ENCODE measurements around the gene STAT6. TPM values are rescaled to one million over a fixed set of nuclear protein-coding genes. Genes with fewer than 3 reads are reported as not detected.

STAT6 gene
- total and polyA plus RNA-seq, 5 experiments from 2014 or later, result 80.2 to 316 (median 97.1) TPM

DNA sequence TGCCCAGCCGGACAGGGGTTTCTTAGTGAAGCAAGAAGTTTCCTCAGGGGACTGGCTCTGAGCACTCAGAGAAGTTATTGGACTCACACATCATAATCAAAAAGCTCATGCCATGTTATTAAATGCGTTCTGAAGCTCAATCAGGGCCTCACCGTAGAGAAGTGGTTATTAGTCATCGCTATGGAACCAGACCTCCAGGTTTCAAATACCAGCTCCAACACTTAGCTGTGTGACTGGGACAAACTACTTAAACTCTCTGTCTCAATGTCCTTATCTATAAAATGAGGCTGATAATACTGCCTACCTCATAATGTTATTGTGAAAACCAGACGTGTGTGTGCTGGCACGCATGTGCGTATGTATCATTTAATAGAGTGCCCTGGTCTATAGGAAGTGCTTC lies 7.3 kb downstream of the STAT6 start:
- POLR2A ChIA-PET, result interaction anchor here (1.6 to 16.7 kb wide), 2 partner anchors 10 to 21 kb away, joined by 3 to 559 read pairs; partner anchors contain the start of gene NAB2
- peaks cover 0 to 84% (median 6%) of the 10 kb centered on the region in 3 donors for H3K36me3 Mint-ChIP-seq
- DNase-seq (no peak), ATAC-seq (no peak)
- peaks cover 23 to 84% (median 77%) of the 10 kb centered on the region in 4 donors for H3K4me1 Mint-ChIP-seq
- H3K27me3 Mint-ChIP-seq, result no peaks in the 10 kb centered on the region
- no peaks in the 10 kb centered on the region for H3K9me3 Mint-ChIP-seq
- H3K4me3 Mint-ChIP-seq, result peak overlapping the region in 1 of 10 donors; percentile 9
- peak overlapping the region in 6 of 10 donors; percentile 20 to 90 (median 50) for H3K27ac Mint-ChIP-seq

DNA sequence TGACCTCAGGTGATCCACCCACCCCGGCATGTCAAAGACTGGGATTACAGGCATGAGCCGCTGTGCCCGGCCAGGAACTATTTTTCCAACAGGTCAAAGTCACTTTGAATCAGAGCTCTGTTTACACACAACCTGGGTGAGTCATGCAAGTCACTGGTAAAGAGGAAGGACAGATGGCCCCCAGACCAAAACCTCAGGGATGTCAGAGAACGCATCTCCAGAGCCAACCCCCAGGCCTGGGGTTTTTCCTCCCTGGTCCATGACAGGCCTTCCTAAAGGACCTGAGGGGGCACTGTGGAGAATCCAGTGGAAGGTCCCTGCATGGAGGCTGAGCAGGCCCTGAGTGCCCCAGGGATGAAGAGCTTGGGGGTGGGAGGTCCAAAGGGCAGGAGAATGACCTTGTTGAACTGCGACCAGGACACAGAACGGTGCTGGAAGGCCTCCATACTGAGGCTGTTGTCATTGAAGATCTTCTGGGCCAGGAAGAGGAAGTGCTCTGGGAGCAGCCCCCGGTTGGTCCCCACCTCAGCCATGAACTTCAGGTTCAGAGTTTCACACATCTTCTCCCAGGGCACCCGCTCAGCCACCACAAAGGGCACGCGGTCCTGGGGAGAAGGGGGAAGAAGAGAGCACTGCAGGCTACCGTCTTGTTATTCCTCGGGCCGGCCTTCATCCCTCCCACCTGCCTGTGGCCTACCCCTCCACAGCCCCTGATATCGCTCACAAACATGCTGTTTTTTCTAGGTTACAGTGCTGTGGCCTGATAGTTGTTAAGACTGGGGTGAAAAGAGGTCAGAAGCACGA lies 9.1 kb downstream of the STAT6 start:
- Mint-ChIP-seq H3K36me3 (peaks cover 0 to 87% (median 9%) of the 10 kb centered on the region in 3 donors), H3K4me1 (peaks cover 13 to 74% (median 65%) of the 10 kb centered on the region in 4 donors), H3K27ac (peak overlapping the region; percentile 79 to 93 (median 87)), H3K9me3 (no peaks in the 10 kb centered on the region), H3K4me3 (peak overlapping the region in 7 of 10 donors; percentile 29 to 53 (median 41)), H3K27me3 (no peaks in the 10 kb centered on the region)
- ATAC-seq, result peak; percentile 23 to 46
- DNase-seq, result peak in 1 of 10 donors; percentile 62
- POLR2A ChIA-PET, result interaction anchor here (0.6 to 16.7 kb wide), 6 partner anchors 3 to 369 kb away, joined by 3 to 559 read pairs (median 4); partner anchors contain the start of genes NAB2 and STAT6

GRCh38 chr12:57099766-57100165 lies 11.4 kb downstream of the STAT6 start:
- DNase-seq (peak in 1 of 10 donors; percentile 16), ATAC-seq (no peak)
- peaks cover 9 to 74% (median 60%) of the 10 kb centered on the region in 4 donors for H3K4me1 Mint-ChIP-seq
- no peak overlapping the region for H3K4me3 Mint-ChIP-seq
- peaks cover 0 to 83% (median 6%) of the 10 kb centered on the region in 3 donors for H3K36me3 Mint-ChIP-seq
- no peaks in the 10 kb centered on the region for H3K9me3 Mint-ChIP-seq
- POLR2A ChIA-PET, result interaction anchor here (1.0 to 16.7 kb wide), 5 partner anchors 6 to 34 kb away, joined by 3 to 559 read pairs (median 3); partner anchors contain the start of genes NAB2, NEMP1 and STAT6
- no peaks in the 10 kb centered on the region for H3K27me3 Mint-ChIP-seq
- H3K27ac Mint-ChIP-seq, result peak overlapping the region in 8 of 10 donors; percentile 52 to 87 (median 76)

GRCh38 chr12:57099047-57099714 lies 12.0 kb downstream of the STAT6 start:
- peaks cover 0 to 78% (median 6%) of the 10 kb centered on the region in 3 donors for H3K36me3 Mint-ChIP-seq
- POLR2A ChIA-PET, result interaction anchor here (1.0 to 16.7 kb wide), 5 partner anchors 5 to 34 kb away, joined by 3 to 559 read pairs (median 5); partner anchors contain the start of genes NAB2, NEMP1 and STAT6
- peak overlapping the region; percentile 37 to 87 (median 76) for H3K27ac Mint-ChIP-seq
- H3K4me1 Mint-ChIP-seq, result peaks cover 10 to 74% (median 61%) of the 10 kb centered on the region in 4 donors
- no peaks in the 10 kb centered on the region for H3K9me3 Mint-ChIP-seq
- no peak for DNase-seq
- no peak for ATAC-seq
- no peaks in the 10 kb centered on the region for H3K27me3 Mint-ChIP-seq
- H3K4me3 Mint-ChIP-seq, result no peak overlapping the region

DNA sequence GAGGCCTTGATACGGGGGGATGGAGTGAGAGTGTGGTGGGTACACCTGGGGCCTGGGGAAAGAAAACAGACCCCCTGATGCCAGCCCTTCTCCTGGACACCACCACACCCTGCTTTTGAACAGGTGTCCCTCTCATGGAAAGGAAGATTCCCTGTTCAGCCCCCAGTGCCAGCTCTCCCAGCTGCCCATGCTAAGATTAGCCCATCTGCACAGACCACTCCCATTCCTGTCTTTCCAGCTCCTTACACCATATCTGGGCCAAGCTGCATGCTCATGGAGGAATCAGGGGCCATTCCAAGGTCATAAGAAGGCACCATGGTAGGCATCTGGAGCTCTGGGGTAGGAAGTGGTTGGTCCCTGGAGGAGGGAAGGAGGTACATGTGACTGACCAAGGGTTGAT lies 12.6 kb downstream of the STAT6 start:
- peaks cover 0 to 76% (median 8%) of the 10 kb centered on the region in 3 donors for H3K36me3 Mint-ChIP-seq
- H3K27ac Mint-ChIP-seq, result peak overlapping the region in 7 of 10 donors; percentile 42 to 87 (median 75)
- DNase-seq, result no peak
- POLR2A ChIA-PET, result interaction anchor here (1.2 to 16.7 kb wide), 5 partner anchors 4 to 90 kb away, joined by 3 to 559 read pairs (median 5); partner anchors contain the start of genes NAB2, NEMP1 and STAT6
- H3K4me1 Mint-ChIP-seq, result peaks cover 13 to 74% (median 59%) of the 10 kb centered on the region in 4 donors
- no peak overlapping the region for H3K4me3 Mint-ChIP-seq
- H3K27me3 Mint-ChIP-seq, result no peaks in the 10 kb centered on the region
- no peaks in the 10 kb centered on the region for H3K9me3 Mint-ChIP-seq
- no peak for ATAC-seq

GRCh38 chr12:57097554-57097835 lies 13.7 kb downstream of the STAT6 start:
- Mint-ChIP-seq H3K36me3 (peaks cover 0 to 79% (median 8%) of the 10 kb centered on the region in 3 donors), H3K9me3 (no peaks in the 10 kb centered on the region), H3K4me1 (peaks cover 21 to 80% (median 61%) of the 10 kb centered on the region in 4 donors), H3K27ac (peak overlapping the region in 3 of 10 donors; percentile 66 to 89 (median 84)), H3K27me3 (no peaks in the 10 kb centered on the region), H3K4me3 (no peak overlapping the region)
- DNase-seq (no peak), ATAC-seq (no peak)
- POLR2A ChIA-PET, result interaction anchor here (0.6 to 16.7 kb wide), 6 partner anchors 3 to 1250 kb away, joined by 3 to 559 read pairs (median 6); partner anchors contain the start of genes NAB2, NEMP1 and STAT6

GRCh38 chr12:57096748-57097553 lies 14.2 kb downstream of the STAT6 start:
- H3K4me1 Mint-ChIP-seq, result peaks cover 24 to 80% (median 60%) of the 10 kb centered on the region in 4 donors
- POLR2A ChIA-PET, result interaction anchor here (2.0 to 16.7 kb wide), 4 partner anchors 3 to 26 kb away, joined by 4 to 559 read pairs (median 284); partner anchors contain the start of genes NAB2 and STAT6

GRCh38 chr12:57096099-57096572 lies 15.0 kb downstream of the STAT6 start:
- peak overlapping the region; percentile 50 to 97 (median 89) for H3K27ac Mint-ChIP-seq
- H3K4me3 Mint-ChIP-seq, result peak overlapping the region in 2 of 10 donors; percentile 24 to 29
- H3K9me3 Mint-ChIP-seq, result no peaks in the 10 kb centered on the region
- no peaks in the 10 kb centered on the region for H3K27me3 Mint-ChIP-seq
- DNase-seq (no peak), ATAC-seq (no peak)
- POLR2A ChIA-PET, result interaction anchor here (2.1 to 16.3 kb wide), 2 partner anchors 9 kb away, joined by 8 to 559 read pairs; partner anchors contain the start of gene STAT6
- H3K36me3 Mint-ChIP-seq, result peaks cover 0 to 79% (median 8%) of the 10 kb centered on the region in 3 donors
- H3K4me1 Mint-ChIP-seq, result peaks cover 26 to 83% (median 64%) of the 10 kb centered on the region in 4 donors

More at GRCh38 chr12:57096748-57097553, 14.2 kb downstream of the STAT6 start:
- ATAC-seq (no peak), DNase-seq (no peak)
- Mint-ChIP-seq H3K4me3 (no peak overlapping the region), H3K9me3 (no peaks in the 10 kb centered on the region), H3K27me3 (no peaks in the 10 kb centered on the region), H3K36me3 (peaks cover 0 to 78% (median 8%) of the 10 kb centered on the region in 3 donors), H3K27ac (peak overlapping the region in 9 of 10 donors; percentile 49 to 90 (median 72))

DNA sequence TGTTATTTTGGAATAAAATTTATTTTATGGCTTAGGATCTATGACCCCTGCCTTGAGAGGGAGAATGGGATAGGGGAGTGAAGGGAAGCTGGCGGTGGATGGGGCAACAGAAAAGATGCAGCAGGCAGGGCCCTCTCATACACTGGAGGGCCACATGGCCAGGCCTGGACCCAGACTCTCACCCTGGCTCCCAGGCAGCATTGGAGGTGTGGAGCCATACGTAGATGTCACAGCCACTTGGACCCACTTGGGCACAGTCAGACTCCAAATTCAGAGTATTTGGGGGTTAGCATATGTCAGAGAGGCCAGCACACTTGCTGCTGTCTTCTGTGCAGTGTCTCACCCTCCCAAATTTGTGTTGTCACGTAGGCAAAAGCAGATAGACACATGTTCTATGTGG lies 15.7 kb downstream of the STAT6 start:
- no peaks in the 10 kb centered on the region for H3K27me3 Mint-ChIP-seq
- H3K4me1 Mint-ChIP-seq, result peaks cover 31 to 87% (median 65%) of the 10 kb centered on the region in 4 donors
- H3K4me3 Mint-ChIP-seq, result no peak overlapping the region
- POLR2A ChIA-PET, result interaction anchor here (2.1 to 16.3 kb wide), 2 partner anchors 9 to 10 kb away, joined by 8 to 559 read pairs; partner anchors contain the start of gene STAT6
- H3K9me3 Mint-ChIP-seq, result no peaks in the 10 kb centered on the region
- peaks cover 0 to 81% (median 8%) of the 10 kb centered on the region in 3 donors for H3K36me3 Mint-ChIP-seq
- ATAC-seq (no peak), DNase-seq (no peak)
- H3K27ac Mint-ChIP-seq, result peak overlapping the region; percentile 44 to 99 (median 94)

- H3K36me3 Mint-ChIP-seq, result peaks cover 0 to 73% (median 5%) of the 10 kb centered on the region in 3 donors
- DNase-seq (no peak), ATAC-seq (no peak)
- peaks cover 34 to 87% (median 66%) of the 10 kb centered on the region in 4 donors for H3K4me1 Mint-ChIP-seq
- no peaks in the 10 kb centered on the region for H3K9me3 Mint-ChIP-seq
- H3K4me3 Mint-ChIP-seq, result peak overlapping the region in 8 of 10 donors; percentile 45 to 93 (median 85)
- H3K27ac Mint-ChIP-seq, result peak overlapping the region; percentile 84 to 99 (median 97)
- H3K27me3 Mint-ChIP-seq, result no peaks in the 10 kb centered on the region
- POLR2A ChIA-PET, result interaction anchor here (0.9 to 16.3 kb wide), 7 partner anchors 8 to 42 kb away, joined by 3 to 559 read pairs (median 8); partner anchors contain the start of genes NEMP1 and STAT6
These were observed 16.7 kb downstream of the STAT6 start for GRCh38 chr12:57094208-57095160.
